Spleen (tissue), 11 donors: Measurements from ENCODE around the gene CROCC2. TPM values are rescaled to one million over a fixed set of nuclear protein-coding genes. Genes with fewer than 3 reads are reported as not detected.

Source experiments
- DNase-seq: peaks from one replicate; pipeline ENCODE4 v3.0.0-alpha.2; 2020
- H3K27ac ChIP-seq, 8 donors: fragments of 200-600 bp; sonication (generic) in 7 of 8; 1 replicate in 4 of 8; 2 replicates in 4 of 8; pipeline versions ENCODE4 v1.5.0 to v1.8.0; 2016 to 2021; ENCODE audit warnings: inconsistent platforms in 4 of 8, mild to moderate bottlenecking in 4 of 8, moderate library complexity in 1 of 8
- H3K27me3 ChIP-seq, 7 donors: fragments of 200-600 bp; sonication (generic) in 6 of 7; replicated peaks in 1 of 7; 1 replicate in 4 of 7; 2 replicates in 3 of 7; pipeline versions ENCODE4 v1.5.0 to v1.8.0; 2016 to 2021; ENCODE audit warnings: inconsistent platforms in 3 of 7, mild to moderate bottlenecking in 1 of 7
- H3K36me3 ChIP-seq, 6 donors: fragments of 200-600 bp; sonication (generic) in 5 of 6; 1 replicate in 4 of 6; 2 replicates in 2 of 6; pipeline versions ENCODE4 v1.5.0 to v1.8.0; 2016 to 2021; ENCODE audit warnings: inconsistent platforms in 2 of 6
- H3K4me1 ChIP-seq, 6 donors: fragments of 200-600 bp; sonication (generic) in 5 of 6; 1 replicate in 3 of 6; 2 replicates in 3 of 6; pipeline versions ENCODE4 v1.5.0 to v1.8.0; 2016 to 2021; ENCODE audit warnings: inconsistent platforms in 3 of 6
- H3K4me3 ChIP-seq, 8 donors: fragments of 200-600 bp; sonication (generic) in 7 of 8; 1 replicate in 4 of 8; 2 replicates in 4 of 8; pipeline versions ENCODE4 v1.5.0 to v1.8.0; 2016 to 2021; ENCODE audit warnings: inconsistent platforms in 4 of 8, mild to moderate bottlenecking in 4 of 8, moderate library complexity in 2 of 8
- H3K9me3 ChIP-seq, 8 donors: fragments of 200-600 bp; sonication (generic) in 7 of 8; 1 replicate in 4 of 8; 2 replicates in 4 of 8; pipeline versions ENCODE4 v1.5.0 to v1.8.0; 2016 to 2021; ENCODE audit warnings: inconsistent platforms in 4 of 8
- CTCF ChIP-seq, 11 experiments: fragments of 200-600 bp in 7 of 11; fragments of 450-650 bp in 4 of 11; sonication (generic) in 4 of 11; IDR thresholded peaks in 8 of 11; conservative IDR thresholded peaks in 3 of 11; 1 replicate in 7 of 11; 2 replicates in 4 of 11; pipeline versions ENCODE4 v1.4.0 to v1.8.0; 2016 to 2021; ENCODE audit warnings: antibody characterized with exemption in 11 of 11, inconsistent platforms in 4 of 11, mild to moderate bottlenecking in 1 of 11
- POLR2A ChIP-seq, 3 donors: fragments of 450-650 bp; IDR thresholded peaks; one replicate each; pipeline ENCODE4 v1.5.1; 2017; ENCODE audit warnings: antibody characterized with exemption in 3 of 3, mild to moderate bottlenecking in 1 of 3
- POLR2AphosphoS5 ChIP-seq, 3 donors: sonication (generic); formaldehyde crosslinking; IDR thresholded peaks; one replicate each; pipeline ENCODE4 v1.5.1; 2017; ENCODE audit warnings: antibody characterized with exemption in 3 of 3
- WGBS, 5 donors: extraction: QIAGEN DNeasy Blood & Tissue Kit in 3 of 5; methylation state at CpG; one replicate each; pipeline versions ENCODE4 v1.1.5 to v1.1.7; 2013 to 2018; 5-methylcytosine and 5-hydroxymethylcytosine counted together
- intact Hi-C: fragments of 100-400 bp; cut with DNase I; formaldehyde crosslinking; loops from one replicate; pipeline ENCODE4 v1.15.0; 2023; ENCODE audit warnings: low total_unique reads
- polyA plus RNA-seq, 3 donors: library from polyadenylated mRNA; stranded (reverse); fragments of 200-250 nt; gene quantifications; one replicate each; pipeline ENCODE4 v1.2.1, GENCODE V29; 2013
- total RNA-seq, 7 donors: library from RNA; depleted of rRNA in 3 of 7; stranded (reverse); fragments of >200 nt in 3 of 7; fragmentation: NEBNext Ultra II Directional in 4 of 7; extraction: Animal tissue kit (Norgen Biotek cat#: 25700) in 4 of 7; gene quantifications; one replicate each; pipeline versions ENCODE4 v1.1.0 to v1.2.1, GENCODE V29; 2016 to 2021
- donor health status: healthy with polysubstance abuse.
- donor health status: DM: no; HTN: no; CAD: no; lungs with moderate emphysema.
- donor health status: DM: no; HTN: no; CAD: no.
- donor health status: Bipolar disorder and iron deficiency.
- donor health status: healthy.
- donor health status: DM: no; HTN: no; CAD: no.
- donor health status: DM: yes; HTN: yes; CAD: no.

The CROCC2 gene
- total and polyA plus RNA-seq, 10 donors, result 0.04 to 3.6 (median 0.75) TPM

- intact Hi-C loops, result no loop called here
- DNase-seq, result peak; percentile 72
- Histone ChIP-seq H3K9me3 (peaks cover 10 to 26% (median 22%) of the 10 kb centered on the region in 8 donors), H3K36me3 (peaks cover 0 to 17% (median 8%) of the 10 kb centered on the region in 6 donors), H3K27ac (peak overlapping the region in 4 of 8 donors; percentile 81 to 89 (median 84)), H3K4me3 (peak overlapping the region in 6 of 8 donors; percentile 38 to 78 (median 52)), H3K4me1 (peaks cover 19 to 68% (median 44%) of the 10 kb centered on the region in 6 donors), H3K27me3 (peaks cover 0 to 62% (median 13%) of the 10 kb centered on the region in 7 donors)
- 66 to 78% (median 75%) methylated on average over 19 of the region's 19 CpGs for WGBS, 5 donors
- TF ChIP-seq POLR2A (IDR thresholded peaks at IDR 0.05) (no peak), POLR2AphosphoS5 (IDR thresholded peaks at IDR 0.05) (no peak), CTCF (IDR thresholded peaks at IDR 0.05 in 8 of 11, conservative IDR thresholded peaks at IDR 0.05 in 3 of 11) (no peak)
Measured at GRCh38 chr2:240999873-241000541, 93.9 kb downstream of the CROCC2 start.

- DNase-seq, result peak; percentile 62
- intact Hi-C loops, result no loop called here
- Histone ChIP-seq H3K9me3 (peaks cover 10 to 35% (median 30%) of the 10 kb centered on the region in 8 donors), H3K4me1 (peaks cover 12 to 59% (median 35%) of the 10 kb centered on the region in 6 donors), H3K4me3 (peak overlapping the region in 2 of 8 donors; percentile 69 to 78), H3K27me3 (peaks cover 0 to 55% (median 13%) of the 10 kb centered on the region in 7 donors), H3K27ac (no peak overlapping the region), H3K36me3 (peaks cover 0 to 17% (median 8%) of the 10 kb centered on the region in 6 donors)
- TF ChIP-seq POLR2A (IDR thresholded peaks at IDR 0.05) (no peak), CTCF (IDR thresholded peaks at IDR 0.05 in 8 of 11, conservative IDR thresholded peaks at IDR 0.05 in 3 of 11) (no peak), POLR2AphosphoS5 (IDR thresholded peaks at IDR 0.05) (no peak)
- WGBS, 5 donors, result 88 to 98% (median 93%) methylated on average over 9 of the region's 9 CpGs
Measured at GRCh38 chr2:241000831-241001321, 94.7 kb downstream of the CROCC2 start.

GRCh38 chr2:241001413-241002274 lies 95.5 kb downstream of the CROCC2 start:
- Histone ChIP-seq H3K4me1 (peaks cover 5 to 51% (median 28%) of the 10 kb centered on the region in 6 donors), H3K36me3 (peaks cover 0 to 17% (median 8%) of the 10 kb centered on the region in 6 donors), H3K4me3 (peak overlapping the region in 1 of 8 donors; percentile 78), H3K27me3 (peaks cover 0 to 50% (median 13%) of the 10 kb centered on the region in 7 donors), H3K9me3 (peaks cover 10 to 38% (median 34%) of the 10 kb centered on the region in 8 donors), H3K27ac (no peak overlapping the region)
- peak; percentile 58 for DNase-seq
- no peak for TF ChIP-seq CTCF (IDR thresholded peaks at IDR 0.05 in 8 of 11, conservative IDR thresholded peaks at IDR 0.05 in 3 of 11)
- TF ChIP-seq POLR2AphosphoS5 (IDR thresholded peaks at IDR 0.05), result no peak
- WGBS, 5 donors, result 85 to 92% (median 91%) methylated on average over 16 to 21 of the region's 21 CpGs
- intact Hi-C loops, result no loop called here
